OCI-M2 (cell line): ENCODE results near the gene TIMM23.
"Not testable (repeated sequence)": the region's sequence is repeated elsewhere in the genome, so short reads cannot be mapped to it uniquely, and the experiment has no call there.

Experiments
- DNase-seq: peaks from one replicate; lab custom pipeline; 2025; ENCODE audit not compliant: unreplicated experiment; lab: John Stamatoyannopoulos, UW

Gene TIMM23

DNA sequence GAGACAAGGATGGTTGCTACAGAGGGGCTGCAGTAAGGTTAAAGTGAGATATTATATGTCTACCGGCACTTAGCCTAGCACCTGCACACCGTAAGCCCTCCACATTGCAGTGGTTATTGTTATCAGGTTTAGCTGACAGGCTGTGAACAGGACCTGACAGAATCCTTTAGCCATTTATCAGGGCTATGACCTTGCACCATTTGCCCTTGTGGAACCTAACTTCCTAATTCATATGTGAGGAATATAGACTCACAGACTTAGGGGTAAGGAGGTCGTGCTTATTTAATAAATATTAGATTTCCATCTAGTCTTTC is 48.0 kb downstream of the TIMM23 start:
- no peak for DNase-seq

DNA sequence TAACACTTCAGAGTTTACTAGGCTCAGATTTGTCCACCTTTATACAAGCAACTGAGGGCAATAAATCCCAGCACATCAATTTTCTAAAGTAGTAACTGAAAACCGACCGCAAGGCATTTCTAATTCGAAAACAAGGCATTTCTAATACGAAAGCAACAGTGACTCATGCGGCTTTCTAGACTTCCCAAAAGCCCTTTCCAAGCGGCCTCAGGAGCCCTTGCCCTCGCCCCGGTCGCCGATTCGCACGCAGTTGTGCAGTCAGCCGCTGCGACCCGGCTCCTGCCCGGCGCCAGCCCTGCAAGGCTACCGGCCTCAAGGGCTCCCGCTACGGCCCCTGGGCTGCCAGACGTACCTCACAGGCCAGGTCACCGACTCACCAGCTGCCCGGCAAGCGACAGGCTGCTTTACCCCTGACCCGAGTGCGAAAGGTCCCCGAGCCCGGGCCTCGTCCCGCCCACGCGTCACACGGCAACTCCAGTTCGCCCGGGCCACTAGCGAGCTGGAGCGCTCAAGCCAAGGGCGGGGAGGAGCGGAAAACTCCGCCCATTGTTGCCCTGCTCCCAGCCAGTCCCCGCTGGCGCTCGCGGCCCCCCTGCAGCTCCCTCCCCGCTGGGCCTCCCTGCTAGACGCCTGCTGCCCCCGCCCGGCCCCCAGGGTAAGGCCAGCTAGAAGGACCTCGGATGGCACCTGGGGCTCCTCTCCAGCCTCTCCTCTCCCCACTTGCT is 50.9 kb downstream of the TIMM23 start:
- no peak for DNase-seq

DNA sequence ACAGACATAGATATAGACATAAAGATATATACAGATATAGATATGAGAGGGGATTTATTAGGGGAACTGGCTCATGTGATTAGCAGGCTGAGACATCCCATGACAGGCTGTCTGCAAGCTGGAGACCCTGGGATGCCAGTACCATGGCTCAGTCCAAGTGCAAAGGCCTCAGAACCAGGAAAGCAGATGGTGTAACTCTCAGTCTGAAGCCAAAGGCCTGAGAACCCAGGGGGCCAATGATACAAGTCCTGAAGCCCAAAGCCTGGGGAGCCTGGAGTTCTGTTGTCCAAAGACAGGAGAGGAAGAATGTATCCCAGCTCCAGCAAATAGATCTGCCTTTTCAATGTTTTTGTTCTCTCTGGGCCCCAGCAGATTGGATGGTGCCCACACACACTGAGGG is 52.7 kb downstream of the TIMM23 start:
- no peak for DNase-seq

DNA sequence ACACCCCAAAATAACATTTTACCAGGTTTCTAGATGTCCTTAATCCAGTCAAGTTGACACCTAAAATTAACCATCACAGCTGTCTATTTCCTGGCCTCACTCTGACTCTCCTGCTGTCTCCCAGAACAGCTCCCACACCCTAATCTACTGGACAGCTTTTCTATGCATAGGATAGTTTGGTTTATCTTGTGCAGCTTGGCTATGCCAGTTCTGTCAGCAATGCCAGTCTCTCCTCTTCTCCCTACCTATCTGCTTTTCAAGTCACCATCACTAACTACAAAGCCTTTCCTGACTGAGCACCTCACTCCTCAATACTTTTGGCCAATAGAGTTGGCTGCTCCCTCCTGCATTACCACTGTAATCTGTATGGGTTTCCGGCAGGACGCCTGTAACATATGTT is 53.1 kb downstream of the TIMM23 start:
- no peak for DNase-seq

DNA sequence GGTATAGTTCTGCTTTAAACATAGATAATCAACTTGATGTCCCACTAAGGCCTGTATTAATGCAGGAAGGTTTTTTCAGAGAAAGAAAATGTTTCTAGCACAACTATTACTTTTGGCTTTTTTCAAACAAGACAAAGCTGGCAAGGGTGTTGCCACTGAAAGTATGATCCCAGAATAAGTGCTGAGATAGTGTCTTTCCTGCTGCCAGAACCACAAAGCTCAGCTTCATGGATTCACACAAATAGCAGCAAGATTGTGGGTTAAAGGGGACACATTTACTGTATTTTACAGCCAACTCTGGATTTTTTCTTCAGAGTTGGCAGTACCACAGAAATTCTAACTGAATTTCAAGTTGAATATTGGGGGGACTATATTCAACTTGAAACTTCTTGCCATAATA is 53.8 kb downstream of the TIMM23 start:
- DNase-seq = no peak

DNA sequence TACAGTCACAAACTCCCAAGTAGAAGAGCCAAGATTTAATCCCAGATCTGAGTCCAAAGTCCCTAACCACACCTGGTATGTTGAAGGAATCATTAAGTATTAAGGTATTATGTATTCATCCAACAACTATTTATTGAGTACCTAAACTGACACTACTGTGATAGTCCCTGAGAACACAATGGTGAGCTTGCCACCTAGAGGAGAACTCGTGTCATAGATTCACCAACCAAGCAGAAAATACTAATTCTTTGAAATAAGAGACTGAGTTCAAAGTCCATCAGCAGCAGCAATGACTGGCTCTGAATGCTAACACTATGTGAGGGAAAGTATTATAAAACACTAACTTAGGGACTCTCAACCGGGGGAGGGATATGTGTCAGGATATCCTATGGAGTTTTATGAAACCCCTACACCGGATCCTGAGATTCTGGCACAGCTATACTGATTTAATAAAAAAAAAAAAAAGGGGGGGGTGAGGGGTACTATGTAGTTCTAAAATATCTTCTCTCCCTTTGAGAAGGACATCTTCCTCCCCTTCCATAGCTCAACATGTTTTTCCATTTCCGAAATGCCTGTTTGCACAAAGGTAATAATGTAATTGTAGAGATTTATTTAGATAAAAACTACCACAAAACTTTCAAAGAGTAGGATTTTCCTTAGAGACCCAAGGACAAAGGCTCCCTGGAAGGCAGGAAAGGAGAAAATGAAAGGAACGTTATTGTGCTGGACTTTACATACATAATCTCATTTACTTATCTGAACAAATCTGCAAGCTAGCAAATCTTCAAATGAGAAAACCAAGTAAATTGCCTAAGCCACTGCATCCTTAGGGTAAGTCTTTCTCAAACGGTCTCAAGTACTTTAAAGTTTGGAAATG is 56.5 kb downstream of the TIMM23 start:
- DNase-seq = no peak

DNA sequence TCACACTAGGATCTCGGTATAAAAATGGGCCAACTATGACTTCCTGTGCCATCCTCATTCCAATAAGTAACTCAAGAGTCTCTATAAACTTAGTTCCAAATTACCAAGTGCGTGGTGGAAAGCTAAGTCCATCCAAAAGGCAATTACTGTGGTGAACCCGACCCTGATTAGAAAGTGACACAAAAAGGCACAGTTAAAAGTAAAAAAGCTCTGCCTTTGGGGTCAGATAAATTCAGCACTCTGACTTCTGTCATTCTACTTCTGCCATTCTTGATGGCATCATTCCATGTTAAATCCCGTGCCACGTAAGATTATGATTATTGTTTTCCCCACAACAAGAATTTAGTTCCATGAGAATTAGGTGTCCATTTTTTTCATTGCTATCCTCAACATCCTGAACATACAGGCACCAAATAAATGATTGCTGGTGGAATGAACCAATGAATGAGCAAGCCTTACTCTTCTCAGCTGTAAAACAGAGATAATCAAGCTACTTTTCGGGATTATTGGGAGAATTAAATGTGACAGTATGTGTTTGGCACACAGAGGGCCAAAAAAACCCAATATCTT is 57.3 kb downstream of the TIMM23 start:
- no peak for DNase-seq

DNA sequence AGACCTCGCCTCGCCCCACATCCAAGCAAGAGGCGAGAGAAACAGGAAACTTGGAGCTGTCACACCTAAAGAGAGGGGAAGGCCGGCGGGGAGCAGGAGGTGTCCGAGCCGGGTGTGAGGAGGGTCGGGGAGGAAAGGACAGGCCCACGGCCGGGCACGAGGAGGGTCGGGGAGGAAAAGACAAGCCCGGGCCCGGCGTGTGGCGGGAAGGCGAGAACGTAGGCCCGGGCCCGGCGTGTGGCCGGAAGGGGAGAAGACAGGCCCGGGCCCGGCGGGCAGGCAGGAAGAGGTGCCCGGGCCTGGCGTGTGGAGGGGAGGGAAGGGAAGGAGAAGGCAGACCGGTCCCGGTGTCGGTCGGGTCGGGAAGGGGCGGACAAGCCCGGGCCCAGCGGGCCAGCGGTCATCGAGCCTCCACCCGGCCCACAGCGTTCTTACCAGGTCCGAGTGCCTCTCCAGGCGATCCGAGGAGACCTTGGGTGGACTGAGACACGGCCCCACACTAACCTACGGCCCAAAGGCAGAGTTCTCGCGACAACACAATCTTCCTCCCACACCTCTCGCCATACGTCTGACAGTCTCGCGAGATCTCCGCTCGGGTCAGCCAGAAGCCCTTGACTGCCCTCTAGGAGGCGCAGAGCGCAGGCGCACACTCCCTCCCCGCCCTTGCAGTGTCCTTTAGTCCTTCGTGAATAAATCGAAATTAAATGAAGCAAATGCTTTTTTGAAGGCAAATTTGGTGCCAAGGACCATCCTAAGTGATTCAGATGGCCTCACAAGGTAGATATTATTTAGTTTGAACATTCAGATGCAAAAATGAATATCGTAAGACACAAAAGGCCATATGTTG is 58.0 kb downstream of the TIMM23 start, which contains the start of gene NCOA4:
NCOA4 (minus strand) TSS at position 533 of the 847 bp plus-strand sequence. CDS start 13,943 bp downstream, outside the sequence.
- DNase-seq = no peak

DNA sequence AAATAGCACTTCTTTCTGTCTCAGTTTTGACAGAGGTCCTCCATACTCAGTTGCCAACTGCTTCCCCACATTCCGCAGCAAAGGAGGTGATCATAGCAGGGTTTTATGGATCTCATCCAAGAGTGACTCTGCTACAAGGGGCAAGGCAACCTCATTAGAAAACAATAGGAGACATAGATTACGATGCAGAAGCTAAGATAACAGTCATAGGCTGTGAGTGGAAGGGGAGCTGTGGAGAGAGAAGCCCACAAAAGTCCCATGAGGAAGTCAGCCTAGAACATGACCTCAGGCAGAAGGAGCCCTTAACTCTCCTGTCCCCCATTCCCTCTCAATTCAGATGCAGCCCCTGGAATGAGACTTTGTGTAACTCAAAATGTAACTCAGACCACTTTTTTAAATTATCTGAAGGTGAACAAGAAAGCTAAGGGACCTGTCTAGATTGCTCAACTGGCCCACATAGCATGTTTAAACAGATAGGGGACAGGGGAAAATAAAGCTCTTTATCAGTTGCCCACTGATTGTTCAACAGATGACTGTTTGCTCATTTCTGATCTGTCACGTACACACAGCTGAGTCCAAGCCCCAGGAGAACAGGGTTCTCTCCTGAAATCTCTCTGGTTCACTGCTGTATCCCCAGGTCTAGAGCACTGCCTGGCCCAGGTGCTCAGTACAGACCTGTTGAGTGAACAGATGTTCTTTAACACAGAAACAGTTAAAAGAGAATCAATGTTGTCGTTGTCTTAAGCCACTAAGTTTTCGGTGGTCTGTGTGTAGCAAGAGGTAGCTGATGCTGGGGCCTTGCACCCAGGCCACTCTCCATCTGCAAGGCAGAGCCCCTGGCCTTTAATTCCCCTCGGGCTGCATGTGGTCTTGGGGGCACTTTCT is 59.6 kb downstream of the TIMM23 start:
- DNase-seq = no peak

DNA sequence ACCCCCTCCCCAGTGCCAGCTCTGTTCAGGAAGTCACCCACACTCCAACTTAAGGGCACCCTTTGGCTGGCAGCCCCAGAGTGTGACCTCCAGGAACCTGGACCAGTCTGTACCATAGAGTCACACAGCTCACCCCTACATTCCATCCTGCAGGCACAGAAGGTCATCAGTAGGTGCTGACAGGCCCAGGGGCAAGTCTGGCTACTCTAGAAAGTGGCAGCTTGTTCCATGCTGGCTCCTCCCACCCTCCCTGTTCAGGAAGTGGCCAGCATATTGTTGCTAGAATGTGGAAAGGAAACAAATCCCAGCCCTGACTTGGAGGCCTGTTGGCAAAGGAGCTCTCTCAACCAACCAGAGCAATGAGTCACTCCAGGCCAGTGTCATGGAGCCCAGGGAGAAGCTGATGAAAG is 61.3 kb downstream of the TIMM23 start:
- no peak for DNase-seq

DNA sequence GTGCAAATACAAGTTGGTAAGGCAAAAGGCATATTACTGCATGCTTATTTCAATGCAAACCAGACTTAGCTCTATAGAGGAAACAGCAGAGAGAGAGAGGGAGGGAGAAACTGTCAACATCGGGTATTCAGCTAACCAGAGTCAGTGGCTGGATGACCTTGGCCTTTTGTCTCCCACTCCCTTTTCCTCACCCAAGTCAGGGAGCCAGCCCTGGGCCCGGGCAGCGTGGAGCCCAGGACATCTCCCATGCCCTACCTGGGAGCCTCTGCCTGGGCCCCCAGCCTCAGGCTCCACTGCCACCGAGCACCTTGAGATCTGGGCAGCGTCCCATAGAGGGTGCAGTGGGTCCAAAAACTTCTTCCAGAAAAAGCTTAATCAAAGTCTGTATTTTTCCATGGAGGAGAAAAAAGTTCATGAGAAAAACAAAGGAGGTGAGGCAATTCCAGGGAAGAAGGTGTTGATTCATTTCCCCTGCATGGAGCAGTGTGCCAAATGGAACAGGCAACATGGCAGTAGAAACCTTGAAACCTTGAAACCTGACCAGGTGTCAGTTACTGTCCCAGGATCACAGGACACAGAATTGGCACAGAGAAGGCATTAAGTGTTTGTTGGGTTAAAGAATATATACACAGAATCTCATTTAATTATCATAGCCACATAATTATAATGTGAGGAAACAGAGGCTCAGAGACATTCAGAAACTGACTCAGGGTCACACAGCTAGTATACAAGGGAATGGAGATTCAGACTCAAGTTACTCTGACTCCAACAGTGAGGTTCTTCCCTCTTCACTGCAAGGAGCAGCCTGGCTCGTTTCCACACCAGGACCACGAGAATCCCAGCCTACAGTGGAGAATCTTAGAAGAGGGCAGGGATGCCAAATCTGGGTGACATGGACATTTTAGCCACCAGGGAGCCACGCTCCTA is 63.9 kb downstream of the TIMM23 start:
- no peak for DNase-seq

DNA sequence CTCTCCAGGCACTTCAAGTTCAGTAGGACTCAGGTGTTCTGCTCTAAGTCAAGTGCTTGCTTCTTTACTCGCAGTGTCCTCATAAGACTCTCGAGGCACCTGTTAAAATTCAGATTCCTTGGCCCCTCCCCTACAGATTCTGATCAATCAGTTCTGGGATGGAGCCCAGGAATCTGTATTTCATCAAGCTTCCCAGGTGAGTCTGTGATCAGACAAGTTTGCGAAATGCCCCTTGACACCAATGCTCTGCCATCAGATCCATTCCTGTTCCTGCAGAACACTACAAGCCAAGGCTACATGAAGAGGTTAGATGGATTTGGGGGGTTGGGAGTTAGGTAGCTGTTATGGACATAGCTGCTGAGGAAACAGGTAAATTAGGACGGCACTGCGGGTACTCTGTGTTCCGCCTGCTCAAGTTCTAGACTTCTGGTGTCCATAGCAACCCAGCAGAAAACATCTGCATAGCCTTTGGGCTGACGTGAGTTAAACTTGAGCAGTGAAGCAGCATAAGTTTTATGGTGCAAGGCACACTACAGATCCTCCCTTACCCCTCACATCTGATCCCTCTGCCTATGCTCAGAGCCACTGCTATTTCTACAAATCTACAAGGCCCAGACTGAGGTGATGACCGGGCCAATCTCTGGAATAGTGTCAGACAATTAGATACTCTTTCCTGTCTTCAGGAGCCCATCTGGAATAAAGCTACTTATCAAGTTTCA is 65.0 kb downstream of the TIMM23 start:
- no peak for DNase-seq

DNA sequence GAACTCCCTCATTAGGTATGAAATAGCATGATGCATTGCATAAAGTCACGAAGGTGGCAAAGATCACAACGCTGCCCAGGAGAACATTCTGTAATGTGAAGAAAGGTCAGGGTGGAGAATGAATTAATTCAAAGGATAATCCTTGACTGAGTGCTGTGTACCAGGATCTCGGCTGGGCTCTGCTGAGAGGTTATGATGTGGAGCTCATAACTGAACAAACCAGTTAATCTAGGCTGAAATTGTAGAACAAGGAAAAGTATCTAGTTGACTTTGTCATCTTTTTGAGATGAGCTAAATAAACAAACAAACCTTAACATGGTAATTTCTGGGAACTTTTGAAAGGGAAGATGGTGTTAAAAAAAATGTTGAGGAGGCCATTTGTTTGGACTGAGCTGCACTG is 67.7 kb downstream of the TIMM23 start:
- no peak for DNase-seq

DNA sequence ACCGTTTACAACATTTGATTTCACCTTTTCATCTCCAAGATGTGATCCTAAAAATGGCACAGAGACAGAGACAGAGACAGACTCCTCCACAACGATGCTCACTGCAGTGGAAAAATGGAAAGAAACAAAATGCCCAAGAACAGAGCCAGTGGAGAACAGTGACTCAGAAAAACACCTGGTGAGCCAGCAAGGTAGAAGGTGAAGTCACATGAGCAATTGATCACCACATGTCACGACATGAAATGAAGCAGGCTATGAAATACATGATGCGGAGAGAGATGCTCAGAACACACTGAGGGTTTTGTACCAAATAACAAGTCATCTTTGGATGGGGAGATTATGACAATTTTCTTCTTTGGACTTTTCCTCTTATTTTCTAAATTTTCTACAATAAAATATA is 70.2 kb downstream of the TIMM23 start:
- DNase-seq = no peak

DNA sequence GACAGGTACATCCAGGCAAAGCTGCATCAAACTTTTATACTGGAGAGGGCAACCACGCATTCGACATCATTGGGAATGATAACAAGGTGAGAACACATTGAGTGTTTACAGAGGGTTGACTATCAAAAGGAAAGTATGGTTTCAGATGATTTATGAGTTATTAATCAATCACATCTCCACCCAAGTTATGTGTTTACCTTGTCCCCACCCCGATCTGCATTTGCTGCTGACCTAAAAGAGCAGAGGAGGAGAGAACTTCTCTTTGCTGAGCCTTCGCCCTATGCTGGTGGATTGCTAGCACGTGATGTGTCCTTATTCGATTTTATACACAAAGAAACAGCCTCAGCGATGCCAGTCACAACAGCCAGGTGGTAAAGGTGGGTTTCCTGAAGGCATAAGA is 74.0 kb downstream of the TIMM23 start, which contains the start of gene MSMB:
MSMB (minus strand) TSS at position 9 of the 400 bp plus-strand sequence. CDS start 32 bp downstream, outside the sequence.
- no peak for DNase-seq

DNA sequence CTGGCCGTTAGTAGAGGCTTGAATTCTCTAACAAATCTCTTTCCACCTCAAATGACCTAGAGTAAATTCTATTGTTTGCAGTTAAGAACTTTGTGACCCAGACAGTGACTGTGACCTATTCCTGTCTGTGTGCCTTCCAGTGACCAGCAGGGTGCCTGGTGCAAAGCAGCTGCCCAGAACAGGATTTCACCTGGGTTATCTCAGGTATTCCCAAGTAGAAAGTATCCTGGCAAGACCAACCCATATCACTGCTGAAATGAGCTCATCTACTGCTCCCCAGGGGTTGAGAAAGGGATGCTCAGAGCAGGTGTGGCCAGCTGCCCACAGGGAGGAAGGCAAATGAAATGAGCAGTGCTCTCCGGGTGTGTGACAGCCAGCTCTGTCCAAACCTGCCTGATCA is 75.9 kb downstream of the TIMM23 start:
- DNase-seq = no peak

DNA sequence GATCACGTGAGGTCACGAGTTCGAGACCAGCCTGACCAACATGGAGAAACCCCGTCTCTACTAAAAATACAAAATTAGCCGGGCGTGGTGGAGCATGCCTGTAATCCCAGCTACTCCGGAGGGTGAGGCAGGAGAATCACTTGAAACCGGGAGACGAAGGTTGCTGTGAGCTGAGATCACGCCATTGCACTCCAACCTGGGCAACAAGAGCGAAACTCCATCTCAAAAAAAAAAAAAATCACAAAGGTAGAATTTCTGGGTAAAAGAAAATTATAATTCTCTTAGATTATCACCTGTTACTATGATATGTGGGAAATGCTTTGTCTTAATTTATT is 77.2 kb downstream of the TIMM23 start:
- DNase-seq = not testable (repeated sequence)

DNA sequence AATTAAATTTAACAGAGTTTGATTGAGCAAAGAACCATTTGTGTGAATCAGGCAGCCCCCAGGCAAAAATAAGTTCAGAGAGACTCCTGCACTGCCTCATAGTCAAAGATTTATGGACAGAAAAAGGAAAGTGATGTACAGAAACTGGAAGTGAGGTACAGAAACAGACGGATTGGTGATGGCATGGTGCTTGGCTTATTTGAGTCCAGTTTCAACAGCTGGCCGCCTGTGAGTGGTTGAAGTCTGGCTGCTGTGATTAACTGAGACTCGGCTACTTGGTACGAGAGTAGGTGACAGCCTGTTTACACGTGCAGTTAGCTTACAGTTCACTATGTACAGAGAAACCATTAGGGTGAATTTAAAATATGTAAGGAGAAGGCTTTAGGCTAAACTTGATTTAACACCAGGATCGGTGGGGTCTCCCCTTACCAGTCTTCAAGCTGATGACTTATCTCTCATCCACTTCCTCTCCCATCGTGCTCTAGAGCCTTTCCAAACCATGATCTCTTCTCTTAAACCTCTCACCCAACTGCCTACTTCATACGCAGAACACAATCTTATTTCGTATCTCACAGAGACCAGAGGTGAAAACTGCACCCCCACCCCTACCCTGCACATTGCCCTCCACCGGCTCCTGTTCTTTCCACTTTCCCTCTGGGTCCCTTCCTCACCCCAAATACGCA is 78.8 kb downstream of the TIMM23 start:
- DNase-seq = no peak
